LHCN-M2 (cell line): ENCODE results near the gene IL34. TPM values are rescaled to one million over a fixed set of nuclear protein-coding genes. Genes with fewer than 3 reads are reported as not detected.
A peak's percentile ranks its signal among the peaks of the same experiment; 100 is the strongest.
"Not testable (repeated sequence)": the region's sequence is repeated elsewhere in the genome, so short reads cannot be mapped to it uniquely, and the experiment has no call there.

Source experiments
- DNase-seq: peaks from one replicate; pipeline ENCODE4 v3.0.0-alpha.2; 2012; ENCODE audit warnings: low read depth
- polyA plus RNA-seq: library from polyadenylated mRNA; unstranded; fragments of >200 nt; gene quantifications from one replicate; pipeline ENCODE4 v1.2.1, GENCODE V29; 2012; ENCODE audit warnings: missing spikeins
- total RNA-seq: library from RNA; depleted of rRNA; stranded (reverse); fragments of >200 nt; gene quantifications from 2 replicates; pipeline ENCODE4 v1.2.3, GENCODE V29; 2014; rRNA removed

The IL34 gene
- total RNA-seq: 0.13 and 4.1 TPM in 2 replicates
- 2.0 TPM for polyA plus RNA-seq

GRCh38 chr16:70646260-70647241, at the start of gene IL34:
Gene IL34 (plus strand): TSS chr16:70646559. CDS start chr16:70646948, 389 bp downstream.
- peak; percentile 96 for DNase-seq

- no peak for DNase-seq
Measured at GRCh38 chr16:70597135-70597835, 49.1 kb upstream of the IL34 start.

GRCh38 chr16:70598937-70599503, 47.3 kb upstream of the IL34 start:
- no peak for DNase-seq

- no peak for DNase-seq
Measured at GRCh38 chr16:70600730-70601129, 45.6 kb upstream of the IL34 start.

GRCh38 chr16:70601576-70602575, 44.5 kb upstream of the IL34 start:
- no peak for DNase-seq

GRCh38 chr16:70602831-70603230, 43.5 kb upstream of the IL34 start:
- DNase-seq: no peak

- no peak for DNase-seq
Measured at GRCh38 chr16:70604407-70605282, 41.7 kb upstream of the IL34 start.

- DNase-seq: no peak
Measured at GRCh38 chr16:70605283-70605657, 41.1 kb upstream of the IL34 start.

- no peak for DNase-seq
Measured at GRCh38 chr16:70608521-70608920, 37.8 kb upstream of the IL34 start.

- DNase-seq: no peak
Measured at GRCh38 chr16:70610273-70611223, 35.8 kb upstream of the IL34 start.

GRCh38 chr16:70611224-70611598, 35.1 kb upstream of the IL34 start:
- DNase-seq: no peak

- DNase-seq: no peak
Measured at GRCh38 chr16:70611785-70612303, 34.5 kb upstream of the IL34 start.

GRCh38 chr16:70612931-70613330, 33.4 kb upstream of the IL34 start:
- DNase-seq: no peak

- DNase-seq: no peak
Measured at GRCh38 chr16:70614208-70614951, 32.0 kb upstream of the IL34 start.

GRCh38 chr16:70615945-70616344, 30.4 kb upstream of the IL34 start:
- DNase-seq: no peak

GRCh38 chr16:70621864-70622263, 24.5 kb upstream of the IL34 start:
- not testable (repeated sequence) for DNase-seq

GRCh38 chr16:70627696-70628095, 18.7 kb upstream of the IL34 start:
- DNase-seq: no peak
